Lower leg skin (tissue), 3 donors: ENCODE data around the gene KCNB1.

Experiments
- POLR2A ChIP-seq, 2 donors: fragments of 450-650 bp; IDR thresholded peaks; one replicate each; pipeline ENCODE4 v1.6.1; 2016 to 2017; ENCODE audit warnings: antibody characterized with exemption in 2 of 2, mild to moderate bottlenecking in 1 of 2, moderate library complexity in 1 of 2
- TF ChIP-seq, protein P1 (sequence below), 3 donors: fragments of 450-650 bp; IDR thresholded peaks; one replicate each; pipeline ENCODE4 v1.5.1; 2016; ENCODE audit warnings: antibody characterized with exemption in 3 of 3, mild to moderate bottlenecking in 3 of 3, moderate library complexity in 2 of 3

DNA sequence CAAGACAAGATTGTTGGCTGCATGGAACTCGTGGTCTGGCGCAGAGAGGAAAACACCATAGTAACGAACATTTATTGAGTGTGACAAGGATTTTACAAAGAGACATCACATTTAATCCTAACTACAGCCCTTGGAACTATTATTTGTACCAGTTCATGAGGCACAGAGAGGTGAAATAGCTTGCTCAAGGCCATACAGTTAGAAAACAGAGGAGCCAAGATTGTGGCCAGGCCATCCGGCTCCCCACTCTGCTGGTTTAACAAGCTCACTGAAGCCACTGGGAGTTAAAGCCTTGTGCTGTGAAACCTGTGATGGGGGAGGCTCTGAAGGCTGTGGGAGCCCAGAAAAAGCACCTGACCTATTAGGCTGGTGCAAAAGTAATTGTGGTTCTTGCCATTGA is 129.7 kb downstream of the KCNB1 start:
- TF ChIP-seq, protein P1, sequence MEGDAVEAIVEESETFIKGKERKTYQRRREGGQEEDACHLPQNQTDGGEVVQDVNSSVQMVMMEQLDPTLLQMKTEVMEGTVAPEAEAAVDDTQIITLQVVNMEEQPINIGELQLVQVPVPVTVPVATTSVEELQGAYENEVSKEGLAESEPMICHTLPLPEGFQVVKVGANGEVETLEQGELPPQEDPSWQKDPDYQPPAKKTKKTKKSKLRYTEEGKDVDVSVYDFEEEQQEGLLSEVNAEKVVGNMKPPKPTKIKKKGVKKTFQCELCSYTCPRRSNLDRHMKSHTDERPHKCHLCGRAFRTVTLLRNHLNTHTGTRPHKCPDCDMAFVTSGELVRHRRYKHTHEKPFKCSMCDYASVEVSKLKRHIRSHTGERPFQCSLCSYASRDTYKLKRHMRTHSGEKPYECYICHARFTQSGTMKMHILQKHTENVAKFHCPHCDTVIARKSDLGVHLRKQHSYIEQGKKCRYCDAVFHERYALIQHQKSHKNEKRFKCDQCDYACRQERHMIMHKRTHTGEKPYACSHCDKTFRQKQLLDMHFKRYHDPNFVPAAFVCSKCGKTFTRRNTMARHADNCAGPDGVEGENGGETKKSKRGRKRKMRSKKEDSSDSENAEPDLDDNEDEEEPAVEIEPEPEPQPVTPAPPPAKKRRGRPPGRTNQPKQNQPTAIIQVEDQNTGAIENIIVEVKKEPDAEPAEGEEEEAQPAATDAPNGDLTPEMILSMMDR (IDR thresholded peaks at IDR 0.05), result no peak
- no peak for TF ChIP-seq POLR2A (IDR thresholded peaks at IDR 0.05)
